GM06990 (cell line): Measurements from ENCODE around the gene NPHP4.

Experiments used
- DNase-seq: peaks from one replicate; pipeline ENCODE4 v3.0.0-alpha.2; 2011; ENCODE audit not compliant: insufficient read length; ENCODE audit errors: extremely low read depth
- H3K27me3 ChIP-seq: replicated peaks from 2 replicates; pipeline ENCODE4 v1.6.0; 2011; ENCODE audit warnings: low read length; ENCODE audit not compliant: control insufficient read depth, insufficient read depth
- H3K36me3 ChIP-seq: 2 replicates; pipeline ENCODE4 v1.5.1; 2011; ENCODE audit warnings: low read length; ENCODE audit not compliant: control insufficient read depth, insufficient read depth
- H3K4me3 ChIP-seq: replicated peaks from 2 replicates; pipeline ENCODE4 v1.5.1; 2011; ENCODE audit warnings: low read depth, mild to moderate bottlenecking, control low read depth, low read length
- CTCF ChIP-seq: IDR thresholded peaks from 2 replicates; pipeline ENCODE4 v1.5.1; 2011; ENCODE audit warnings: low read length, control low read depth, mild to moderate bottlenecking, inconsistent platforms; ENCODE audit not compliant: insufficient read depth, poor library complexity, severe bottlenecking

NPHP4 gene

GRCh38 chr1:5981009-5981380 lies 11.2 kb downstream of the NPHP4 start:
- no peak overlapping the region for H3K4me3 ChIP-seq
- no peak for TF ChIP-seq CTCF
- H3K36me3 ChIP-seq: peaks cover 5% of the 10 kb centered on the region; the same call in 1 of the 2 replicates

GRCh38 chr1:5980314-5981008 lies 11.8 kb downstream of the NPHP4 start:
- H3K36me3 ChIP-seq: peaks cover 3% of the 10 kb centered on the region; the same call in 1 of the 2 replicates
- H3K27me3 ChIP-seq: no peaks in the 10 kb centered on the region
- no peak overlapping the region for H3K4me3 ChIP-seq
- DNase-seq: no peak
- no peak for TF ChIP-seq CTCF

More at GRCh38 chr1:5981009-5981380, 11.2 kb downstream of the NPHP4 start:
- no peaks in the 10 kb centered on the region for H3K27me3 ChIP-seq
- DNase-seq: no peak

- TF ChIP-seq CTCF: no peak
- Histone ChIP-seq H3K4me3 (no peak overlapping the region), H3K27me3 (no peaks in the 10 kb centered on the region), H3K36me3 (peaks cover 1% of the 10 kb centered on the region; the same call in 1 of the 2 replicates)
- DNase-seq: no peak
These were observed 12.5 kb downstream of the NPHP4 start for GRCh38 chr1:5979536-5980313.

- DNase-seq: no peak
- H3K36me3 ChIP-seq: peaks cover 1% of the 10 kb centered on the region; the same call in 1 of the 2 replicates
These were observed 13.8 kb downstream of the NPHP4 start for GRCh38 chr1:5978452-5978851.

More at GRCh38 chr1:5978452-5978851, 13.8 kb downstream of the NPHP4 start:
- TF ChIP-seq CTCF: no peak
- Histone ChIP-seq H3K4me3 (no peak overlapping the region), H3K27me3 (no peaks in the 10 kb centered on the region)
